Stomach (tissue), 4 donors: ENCODE data around the gene TMCO4.

Experiments used
- EP300 ChIP-seq: sonication (generic); formaldehyde crosslinking; IDR thresholded peaks from one replicate; pipeline ENCODE4 v1.6.1; 2017; ENCODE audit warnings: antibody characterized with exemption
- POLR2A ChIP-seq, 4 donors: fragments of 450-650 bp; IDR thresholded peaks; one replicate each; pipeline ENCODE4 v1.6.1; 2016; ENCODE audit warnings: antibody characterized with exemption in 4 of 4, control low read depth in 2 of 4, mild to moderate bottlenecking in 1 of 4, moderate library complexity in 1 of 4
- POLR2AphosphoS5 ChIP-seq, 3 donors: sonication (generic); formaldehyde crosslinking; IDR thresholded peaks; one replicate each; pipeline ENCODE4 v1.6.1; 2016; ENCODE audit warnings: antibody characterized with exemption in 3 of 3
- TF ChIP-seq, protein P1 (sequence below), 7 experiments: fragments of 450-650 bp in 4 of 7; fragments of 200-600 bp in 3 of 7; sonication (generic) in 3 of 7; IDR thresholded peaks; one replicate each; pipeline ENCODE4 v1.5.1; 2016 to 2019; ENCODE audit warnings: antibody characterized with exemption in 7 of 7, control low read depth in 2 of 7, mild to moderate bottlenecking in 1 of 7

DNA sequence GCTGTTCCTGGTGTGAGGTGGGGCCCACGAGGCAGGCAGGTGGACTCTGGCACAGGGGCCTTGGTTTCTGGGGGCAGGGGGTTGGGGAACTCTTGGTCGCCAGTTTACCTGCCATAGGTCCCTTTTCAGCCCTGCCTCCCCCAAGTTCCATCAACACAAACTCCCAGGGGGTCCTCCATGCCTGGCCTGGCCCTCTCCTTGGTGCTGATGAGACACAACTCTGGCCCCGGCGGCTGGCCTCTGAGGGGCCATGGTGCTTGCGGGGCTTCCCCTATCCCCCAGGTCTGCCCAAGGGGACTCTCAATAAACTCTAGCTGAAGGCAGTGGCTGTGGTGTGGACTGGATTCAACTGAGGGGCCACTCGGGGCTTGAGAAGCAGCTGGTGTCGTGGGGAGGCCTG lies 119.1 kb downstream of the TMCO4 start:
- TF ChIP-seq POLR2AphosphoS5 (IDR thresholded peaks at IDR 0.05) = no peak
- TF ChIP-seq, protein P1, sequence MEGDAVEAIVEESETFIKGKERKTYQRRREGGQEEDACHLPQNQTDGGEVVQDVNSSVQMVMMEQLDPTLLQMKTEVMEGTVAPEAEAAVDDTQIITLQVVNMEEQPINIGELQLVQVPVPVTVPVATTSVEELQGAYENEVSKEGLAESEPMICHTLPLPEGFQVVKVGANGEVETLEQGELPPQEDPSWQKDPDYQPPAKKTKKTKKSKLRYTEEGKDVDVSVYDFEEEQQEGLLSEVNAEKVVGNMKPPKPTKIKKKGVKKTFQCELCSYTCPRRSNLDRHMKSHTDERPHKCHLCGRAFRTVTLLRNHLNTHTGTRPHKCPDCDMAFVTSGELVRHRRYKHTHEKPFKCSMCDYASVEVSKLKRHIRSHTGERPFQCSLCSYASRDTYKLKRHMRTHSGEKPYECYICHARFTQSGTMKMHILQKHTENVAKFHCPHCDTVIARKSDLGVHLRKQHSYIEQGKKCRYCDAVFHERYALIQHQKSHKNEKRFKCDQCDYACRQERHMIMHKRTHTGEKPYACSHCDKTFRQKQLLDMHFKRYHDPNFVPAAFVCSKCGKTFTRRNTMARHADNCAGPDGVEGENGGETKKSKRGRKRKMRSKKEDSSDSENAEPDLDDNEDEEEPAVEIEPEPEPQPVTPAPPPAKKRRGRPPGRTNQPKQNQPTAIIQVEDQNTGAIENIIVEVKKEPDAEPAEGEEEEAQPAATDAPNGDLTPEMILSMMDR (IDR thresholded peaks at IDR 0.05) = no peak
- no peak for TF ChIP-seq POLR2A (IDR thresholded peaks at IDR 0.05)
- no peak for TF ChIP-seq EP300
